Body of pancreas (tissue), 4 donors: ENCODE results near the gene NRP1.

ENCODE experiments used
- CTCF ChIP-seq, 7 experiments: fragments of 450-650 bp in 4 of 7; fragments of 200-600 bp in 3 of 7; sonication (generic) in 3 of 7; IDR thresholded peaks; one replicate each; pipeline ENCODE4 v1.5.1; 2016 to 2019; ENCODE audit warnings: antibody characterized with exemption in 7 of 7
- POLR2A ChIP-seq, 3 donors: fragments of 450-650 bp; IDR thresholded peaks; one replicate each; pipeline ENCODE4 v1.6.1; 2016; ENCODE audit warnings: antibody characterized with exemption in 3 of 3, mild to moderate bottlenecking in 2 of 3

- TF ChIP-seq CTCF (IDR thresholded peaks at IDR 0.05): no peak
- no peak for TF ChIP-seq POLR2A (IDR thresholded peaks at IDR 0.05)
Measured at GRCh38 chr10:33329178-33329577, 5.3 kb downstream of the NRP1 start.
